Skeletal muscle cell (primary cell): ENCODE measurements around the gene UGT3A2.
A peak's percentile ranks its signal among the peaks of the same experiment; 100 is the strongest.

Experiments
- DNase-seq: peaks from one replicate; pipeline ENCODE4 v3.0.0-alpha.2; 2010; ENCODE audit warnings: low read depth
- H3K4me3 ChIP-seq: 2 replicates; pipeline ENCODE4 v1.5.1; 2011; ENCODE audit warnings: low read depth, mild to moderate bottlenecking, control low read depth, low read length, moderate library complexity

UGT3A2 gene

GRCh38 chr5:36066540-36067210, at the start of gene UGT3A2:
Gene UGT3A2, minus strand, starts transcription at chr5:36066882. Its CDS starts 93 bp downstream, at chr5:36066789.
- no peak for DNase-seq
- H3K4me3 ChIP-seq, result peak within 1 kb of the TSS; percentile 11

- DNase-seq, result no peak
- no peak overlapping the region for H3K4me3 ChIP-seq
Observed at GRCh38 chr5:36111238-36111637, 44.6 kb upstream of the UGT3A2 start.

GRCh38 chr5:36108758-36109460, 42.2 kb upstream of the UGT3A2 start:
- no peak for DNase-seq
- no peak overlapping the region for H3K4me3 ChIP-seq

- DNase-seq, result no peak
- no peak overlapping the region for H3K4me3 ChIP-seq
Observed at GRCh38 chr5:36105819-36106218, 39.1 kb upstream of the UGT3A2 start.

GRCh38 chr5:36099748-36100147, 33.1 kb upstream of the UGT3A2 start:
- no peak overlapping the region for H3K4me3 ChIP-seq
- DNase-seq, result no peak

- no peak overlapping the region for H3K4me3 ChIP-seq
- no peak for DNase-seq
Observed at GRCh38 chr5:36096486-36096885, 29.8 kb upstream of the UGT3A2 start.

GRCh38 chr5:36089989-36090388, 23.3 kb upstream of the UGT3A2 start:
- no peak for DNase-seq
- no peak overlapping the region for H3K4me3 ChIP-seq

- peak; percentile 5 for DNase-seq
- H3K4me3 ChIP-seq, result no peak overlapping the region
Observed at GRCh38 chr5:36079200-36079781, 12.6 kb upstream of the UGT3A2 start.

- no peak overlapping the region for H3K4me3 ChIP-seq
- DNase-seq, result no peak
Observed at GRCh38 chr5:36078430-36078829, 11.7 kb upstream of the UGT3A2 start.

GRCh38 chr5:36073595-36074216, 7.0 kb upstream of the UGT3A2 start:
- DNase-seq, result no peak
- no peak overlapping the region for H3K4me3 ChIP-seq

GRCh38 chr5:36070687-36071571, 4.2 kb upstream of the UGT3A2 start:
- DNase-seq, result no peak
- H3K4me3 ChIP-seq, result no peak overlapping the region

- no peak overlapping the region for H3K4me3 ChIP-seq
- no peak for DNase-seq
Observed at GRCh38 chr5:36068751-36069281, 2.1 kb upstream of the UGT3A2 start.

GRCh38 chr5:36066001-36066539, 612 bp downstream of the UGT3A2 start:
- no peak for DNase-seq
- H3K4me3 ChIP-seq, result no peak overlapping the region

- H3K4me3 ChIP-seq, result no peak overlapping the region
- no peak for DNase-seq
Observed at GRCh38 chr5:36060420-36060887, 6.2 kb downstream of the UGT3A2 start.

- no peak for DNase-seq
- H3K4me3 ChIP-seq, result no peak overlapping the region
Observed at GRCh38 chr5:36059571-36060419, 6.9 kb downstream of the UGT3A2 start.

- DNase-seq, result no peak
- no peak overlapping the region for H3K4me3 ChIP-seq
Observed at GRCh38 chr5:36058776-36059175, 7.9 kb downstream of the UGT3A2 start.

- no peak for DNase-seq
- H3K4me3 ChIP-seq, result no peak overlapping the region
Observed at GRCh38 chr5:36057386-36057785, 9.3 kb downstream of the UGT3A2 start.

- H3K4me3 ChIP-seq, result no peak overlapping the region
- no peak for DNase-seq
Observed at GRCh38 chr5:36056422-36056821, 10.3 kb downstream of the UGT3A2 start.
